ENCODE measurements around the gene TDRD12.

TDRD12 gene

GRCh38 chr19:32819419-32820400 lies 100.1 kb downstream of the TDRD12 start:
- DNase-seq (ENCODE audit: insufficient read length, low spot score) (no peak), FAIRE-seq (no peak)
- TF ChIP-seq CTCF (IDR thresholded peaks at IDR 0.05; ENCODE audit: insufficient read depth, missing control alignments), result no peak

GRCh38 chr19:32822916-32823746 lies 103.6 kb downstream of the TDRD12 start:
- no peak for TF ChIP-seq CTCF (IDR thresholded peaks at IDR 0.05; ENCODE audit: insufficient read depth, missing control alignments)
- FAIRE-seq (no peak), DNase-seq (ENCODE audit: insufficient read length, low spot score) (no peak)

GRCh38 chr19:32823747-32824102 lies 104.2 kb downstream of the TDRD12 start:
- no peak for TF ChIP-seq CTCF (IDR thresholded peaks at IDR 0.05; ENCODE audit: insufficient read depth, missing control alignments)
- FAIRE-seq, result no peak
- DNase-seq (ENCODE audit: insufficient read length, low spot score), result no peak

GRCh38 chr19:32824191-32824751 lies 104.7 kb downstream of the TDRD12 start:
- no peak for FAIRE-seq

GRCh38 chr19:32824916-32825608 lies 105.5 kb downstream of the TDRD12 start:
- DNase-seq (ENCODE audit: insufficient read length, low spot score) (no peak), FAIRE-seq (no peak)
- no peak for TF ChIP-seq CTCF (IDR thresholded peaks at IDR 0.05; ENCODE audit: insufficient read depth, missing control alignments)

More at GRCh38 chr19:32824191-32824751, 104.7 kb downstream of the TDRD12 start:
- no peak for DNase-seq (ENCODE audit: insufficient read length, low spot score)
- no peak for TF ChIP-seq CTCF (IDR thresholded peaks at IDR 0.05; ENCODE audit: insufficient read depth, missing control alignments)

GRCh38 chr19:32828139-32828538 lies 108.6 kb downstream of the TDRD12 start:
- DNase-seq (ENCODE audit: insufficient read length, low spot score) (no peak), FAIRE-seq (no peak)
- no peak for TF ChIP-seq CTCF (IDR thresholded peaks at IDR 0.05; ENCODE audit: insufficient read depth, missing control alignments)

Measured in D721Med (cell line).